ENCODE results near the gene DEXI.

DNA sequence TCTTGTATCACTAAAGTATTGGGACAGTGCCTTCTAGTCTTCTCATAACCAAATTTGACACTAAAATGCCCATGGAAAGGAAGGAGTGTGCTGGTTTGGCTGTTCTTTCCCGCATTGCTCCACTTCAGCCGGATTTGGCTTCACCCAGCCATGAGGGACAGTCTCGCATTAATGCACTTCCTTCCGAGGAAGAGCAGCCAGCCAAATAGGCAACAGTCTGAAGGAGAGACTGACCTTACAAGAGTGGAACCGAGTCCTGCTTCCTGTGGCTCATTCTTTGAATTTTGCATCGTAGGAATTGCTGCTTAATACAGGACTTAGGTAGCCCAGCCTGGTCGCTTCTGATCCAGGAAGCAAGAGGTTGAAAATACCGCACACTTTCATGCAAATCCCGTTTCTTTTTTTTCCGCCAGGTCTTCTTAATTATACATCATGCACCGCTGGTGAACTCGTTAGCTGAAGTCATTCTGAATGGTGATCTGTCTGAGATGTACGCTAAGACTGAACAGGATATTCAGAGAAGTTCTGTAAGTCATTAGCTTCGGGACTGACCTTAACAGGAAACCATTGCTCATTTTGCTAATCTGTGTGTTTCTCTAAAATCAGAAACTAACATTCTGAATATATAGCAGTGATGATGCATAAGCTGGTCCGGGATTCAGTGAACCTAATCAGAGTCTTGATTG is 40.3 kb upstream of the DEXI start:
- TF ChIP-seq, protein P1, sequence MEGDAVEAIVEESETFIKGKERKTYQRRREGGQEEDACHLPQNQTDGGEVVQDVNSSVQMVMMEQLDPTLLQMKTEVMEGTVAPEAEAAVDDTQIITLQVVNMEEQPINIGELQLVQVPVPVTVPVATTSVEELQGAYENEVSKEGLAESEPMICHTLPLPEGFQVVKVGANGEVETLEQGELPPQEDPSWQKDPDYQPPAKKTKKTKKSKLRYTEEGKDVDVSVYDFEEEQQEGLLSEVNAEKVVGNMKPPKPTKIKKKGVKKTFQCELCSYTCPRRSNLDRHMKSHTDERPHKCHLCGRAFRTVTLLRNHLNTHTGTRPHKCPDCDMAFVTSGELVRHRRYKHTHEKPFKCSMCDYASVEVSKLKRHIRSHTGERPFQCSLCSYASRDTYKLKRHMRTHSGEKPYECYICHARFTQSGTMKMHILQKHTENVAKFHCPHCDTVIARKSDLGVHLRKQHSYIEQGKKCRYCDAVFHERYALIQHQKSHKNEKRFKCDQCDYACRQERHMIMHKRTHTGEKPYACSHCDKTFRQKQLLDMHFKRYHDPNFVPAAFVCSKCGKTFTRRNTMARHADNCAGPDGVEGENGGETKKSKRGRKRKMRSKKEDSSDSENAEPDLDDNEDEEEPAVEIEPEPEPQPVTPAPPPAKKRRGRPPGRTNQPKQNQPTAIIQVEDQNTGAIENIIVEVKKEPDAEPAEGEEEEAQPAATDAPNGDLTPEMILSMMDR (IDR thresholded peaks at IDR 0.05): no peak
- no peak for TF ChIP-seq POLR2A (IDR thresholded peaks at IDR 0.05)
